ENCODE data around the gene FOXP2.
A peak's percentile ranks its signal among the peaks of the same experiment; 100 is the strongest.
"Not testable (repeated sequence)": the region's sequence is repeated elsewhere in the genome, so short reads cannot be mapped to it uniquely, and the experiment has no call there.

FOXP2 gene

GRCh38 chr7:114414156-114415063 lies at the start of gene FOXP2:
Gene FOXP2, plus strand, starts transcription at chr7:114414815. Its CDS starts 11,697 bp downstream, at chr7:114426512.
- no peak for DNase-seq

DNA sequence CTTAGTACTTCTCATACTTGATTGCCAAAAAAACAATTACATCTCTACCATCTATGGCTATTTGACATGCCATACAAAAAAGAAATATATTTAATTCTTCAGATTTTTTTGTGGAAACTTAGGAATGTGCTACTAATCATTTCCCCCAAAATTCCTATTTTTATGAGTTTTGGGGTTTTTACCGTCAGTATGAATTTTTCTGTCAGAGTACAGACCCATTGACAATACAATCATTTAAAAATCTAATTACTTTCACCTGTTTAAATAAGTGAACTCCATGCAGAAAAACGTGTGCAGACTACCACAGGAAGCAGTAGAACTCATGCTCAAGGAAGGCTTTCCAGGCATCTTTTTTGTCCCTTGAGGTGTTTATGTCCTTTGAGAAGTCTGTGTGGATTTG lies 48.8 kb upstream of the FOXP2 start:
- DNase-seq = no peak

DNA sequence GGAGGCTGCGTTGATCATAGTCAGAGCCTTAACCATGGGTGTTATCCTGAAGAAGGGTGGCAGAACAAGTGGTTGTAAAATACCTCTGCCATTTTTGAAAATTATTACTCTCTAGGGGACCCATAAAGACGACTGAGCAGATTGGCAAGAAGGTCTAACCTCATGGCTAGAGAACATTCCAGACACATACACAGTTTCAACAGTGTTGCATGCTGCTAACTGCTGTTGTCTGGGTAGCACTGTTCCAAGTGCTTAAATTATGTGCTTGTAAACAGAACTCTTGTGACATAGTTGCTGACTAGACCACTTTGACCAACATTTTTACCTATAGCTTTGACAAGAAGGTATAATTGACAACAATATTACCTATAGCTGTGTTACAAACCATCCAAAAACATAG lies 46.1 kb upstream of the FOXP2 start:
- no peak for DNase-seq

DNA sequence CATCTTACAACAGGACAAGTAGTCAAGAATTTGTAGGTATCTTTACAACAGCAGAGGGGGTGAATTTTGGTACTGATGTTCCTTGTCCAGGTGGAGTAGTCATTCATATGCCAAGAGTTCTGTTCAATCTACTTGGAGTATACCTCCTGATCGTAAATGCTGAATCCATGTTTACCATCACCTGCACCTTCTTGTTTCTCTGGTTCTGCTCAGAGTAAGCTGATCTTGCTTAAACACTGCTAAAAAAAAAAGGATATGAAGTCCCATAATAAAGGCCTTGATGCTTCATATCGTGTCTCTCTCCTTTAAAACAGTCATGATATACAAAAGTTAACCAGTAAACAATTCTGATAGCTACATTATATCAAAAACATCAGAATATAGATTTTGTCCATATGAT lies 45.3 kb upstream of the FOXP2 start:
- no peak for DNase-seq

- DNase-seq = no peak
These were observed 42.0 kb upstream of the FOXP2 start for GRCh38 chr7:114372619-114373018.

DNA sequence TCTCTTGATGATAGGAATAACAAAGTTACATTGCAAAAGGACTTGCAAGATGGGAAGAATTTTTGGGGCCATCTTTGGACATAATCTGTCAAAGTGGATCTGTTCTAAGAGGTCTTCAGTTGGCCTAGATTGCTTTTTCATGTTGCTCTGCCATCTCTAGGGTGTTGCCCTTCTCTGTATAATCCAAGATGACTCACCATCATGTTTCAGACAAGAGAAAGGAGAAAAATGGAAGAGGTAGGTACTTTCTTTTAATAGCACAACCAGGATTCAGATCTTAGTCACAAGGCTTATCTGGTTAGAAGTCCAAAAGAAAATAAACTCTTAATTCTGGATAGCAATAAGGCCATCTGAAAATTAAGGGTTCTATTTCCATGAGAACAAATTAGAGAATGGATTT lies 38.7 kb upstream of the FOXP2 start:
- DNase-seq = no peak

- not testable (repeated sequence) for DNase-seq
These were observed 30.7 kb upstream of the FOXP2 start for GRCh38 chr7:114383946-114384345.

- DNase-seq = not testable (repeated sequence)
These were observed 30.3 kb upstream of the FOXP2 start for GRCh38 chr7:114384346-114384745.

DNA sequence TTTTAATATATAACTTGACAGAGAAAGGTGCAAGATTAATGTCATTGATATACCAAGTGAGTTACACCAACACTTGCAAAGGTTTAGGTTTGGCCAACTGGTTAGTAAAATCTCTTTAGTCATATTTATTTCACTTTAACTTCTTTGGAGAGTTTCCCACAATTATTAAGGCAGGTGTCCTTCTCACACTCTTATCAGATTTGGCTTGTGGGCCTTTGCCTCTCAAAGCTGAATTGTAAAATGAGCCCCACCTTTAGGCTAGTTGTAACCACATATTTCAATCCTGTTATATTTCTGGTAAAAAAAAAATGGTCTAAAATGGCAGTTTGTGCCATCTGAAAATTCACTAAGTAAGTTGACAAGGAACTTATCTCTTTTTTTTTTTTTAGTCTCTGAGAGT lies 26.6 kb upstream of the FOXP2 start:
- no peak for DNase-seq

DNA sequence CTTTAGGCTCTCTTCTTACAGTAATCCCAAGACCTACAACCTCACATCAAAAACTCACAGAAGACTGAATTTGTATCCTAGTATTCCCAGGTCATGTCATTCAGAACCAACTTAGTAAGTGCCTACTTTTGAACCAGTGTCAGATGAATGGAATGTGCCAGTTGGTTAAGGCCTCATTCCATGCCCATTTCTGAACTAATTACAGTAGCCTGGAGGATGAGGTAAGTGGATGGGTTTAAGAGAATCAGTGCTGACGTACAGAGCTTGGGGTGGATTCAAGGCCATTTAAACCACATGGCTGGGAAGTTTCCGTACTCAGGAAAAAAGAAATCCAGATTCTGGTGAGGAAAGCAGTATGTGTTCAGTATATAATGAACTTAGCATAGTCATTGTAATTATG lies 21.9 kb upstream of the FOXP2 start:
- no peak for DNase-seq

DNA sequence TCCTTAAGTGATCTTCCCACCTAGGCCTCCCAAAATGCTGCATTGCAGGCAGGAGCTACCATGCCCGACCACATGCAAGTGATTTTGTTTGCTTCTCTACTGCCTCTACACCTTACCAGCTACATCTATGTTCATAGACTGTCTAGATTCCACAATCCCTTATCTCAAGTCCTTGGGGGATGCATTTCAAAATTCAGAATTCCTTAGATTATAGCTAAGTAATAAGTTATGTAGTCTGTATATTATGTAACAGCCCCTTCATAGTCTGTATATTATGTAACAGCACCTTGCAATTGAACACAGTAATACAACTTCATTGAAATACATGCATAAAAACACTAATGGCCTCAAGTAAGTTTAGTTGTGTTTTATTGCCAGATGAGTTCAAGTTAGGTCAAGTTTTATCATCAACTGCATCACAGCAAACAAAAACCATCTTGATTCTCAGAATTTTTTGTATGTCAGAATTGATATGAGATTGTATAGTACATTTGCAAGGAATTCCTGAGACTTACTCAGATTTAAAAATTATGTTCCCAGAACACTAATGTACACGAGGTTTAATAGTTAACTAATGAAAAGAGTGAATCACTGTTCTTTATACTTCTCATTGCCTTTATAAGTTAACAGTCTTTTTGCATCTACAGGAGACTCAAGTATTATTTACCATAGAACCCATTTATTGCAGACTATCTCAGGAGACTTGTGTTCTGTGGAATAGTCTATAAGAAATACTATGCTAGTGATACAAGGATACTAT lies 11.6 kb upstream of the FOXP2 start:
- DNase-seq = no peak

- DNase-seq = no peak
These were observed 9.2 kb upstream of the FOXP2 start for GRCh38 chr7:114405427-114405826.

DNA sequence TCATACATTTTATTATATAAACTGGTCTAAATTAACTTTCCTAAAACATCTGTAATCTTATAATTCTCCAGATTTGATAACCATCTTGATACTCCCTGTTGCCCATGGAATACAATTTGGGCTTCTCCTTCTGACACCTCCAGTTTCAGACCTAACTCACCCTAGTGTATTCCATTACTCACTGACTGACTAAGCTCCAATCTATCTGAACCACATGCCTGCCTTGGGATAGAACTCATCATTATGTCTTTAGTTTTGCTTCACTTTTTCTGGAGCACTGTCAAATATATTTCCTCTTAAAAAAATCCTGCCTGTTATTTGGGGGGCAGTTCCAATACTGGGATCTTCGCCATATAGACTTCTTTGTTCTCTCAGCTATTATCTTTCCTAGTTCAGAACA lies 4.9 kb upstream of the FOXP2 start:
- DNase-seq = no peak

- no peak for DNase-seq
These were observed 2.1 kb upstream of the FOXP2 start for GRCh38 chr7:114412548-114412947.

GRCh38 chr7:114413761-114414155 lies 857 bp upstream of the FOXP2 start:
- no peak for DNase-seq

GRCh38 chr7:114415064-114415989 lies 712 bp downstream of the FOXP2 start:
- peak in 1 of 14 donors; percentile 10 for DNase-seq

GRCh38 chr7:114416129-114416990 lies 1.7 kb downstream of the FOXP2 start:
- DNase-seq = no peak

GRCh38 chr7:114417290-114417689 lies 2.7 kb downstream of the FOXP2 start:
- no peak for DNase-seq

GRCh38 chr7:114418117-114418516 lies 3.5 kb downstream of the FOXP2 start:
- no peak for DNase-seq

DNA sequence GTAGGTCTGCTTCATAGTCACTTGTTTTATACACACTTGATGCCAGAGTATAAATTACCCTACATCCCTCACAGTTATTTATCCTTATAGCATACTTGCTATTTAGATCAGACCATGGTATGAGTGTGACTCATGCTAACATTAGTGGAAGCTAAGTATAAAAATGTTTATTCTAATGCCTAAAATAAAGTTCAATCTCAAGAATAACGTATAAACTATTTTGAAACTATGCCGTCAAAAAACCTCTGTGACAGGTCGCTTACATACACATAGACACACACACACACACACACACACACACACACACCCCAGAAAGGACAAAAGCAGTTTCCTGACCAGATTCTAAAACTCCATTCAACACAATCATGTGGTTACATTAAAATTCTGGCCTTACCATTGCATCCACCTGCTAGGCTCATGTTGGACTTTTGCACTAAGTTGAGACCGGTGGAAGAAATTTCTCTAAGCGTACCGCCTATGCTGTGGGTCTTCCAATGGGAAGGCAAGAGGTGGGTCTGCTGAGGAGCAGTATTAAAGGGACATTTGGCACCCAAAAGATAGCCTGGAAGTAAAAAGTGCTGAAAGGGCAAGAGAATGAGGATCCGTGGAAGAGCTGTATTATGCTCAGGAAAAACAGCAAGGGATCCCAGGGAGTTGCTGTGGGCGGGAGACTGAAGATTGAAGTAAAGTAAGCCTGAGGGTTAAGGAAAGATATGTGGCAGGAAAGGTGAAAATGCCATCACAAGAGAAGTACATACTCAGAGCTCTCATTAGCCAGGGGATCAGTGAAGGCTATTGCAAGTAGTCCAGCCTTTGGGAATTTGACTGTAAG lies 5.0 kb downstream of the FOXP2 start:
- no peak for DNase-seq
